PFSK-1 (cell line): Measurements from ENCODE around the gene NME7.

Experiments
- POLR2AphosphoS5 ChIP-seq: IDR thresholded peaks from 2 replicates; pipeline ENCODE4 v1.6.1; 2012; ENCODE audit warnings: low read depth, mild to moderate bottlenecking, control low read depth, low read length, moderate library complexity
- REST ChIP-seq, 2 experiments: IDR thresholded peaks; 2 replicates each; pipeline versions ENCODE4 v1.6.1 to v1.8.0; 2011 to 2012; ENCODE audit warnings: low read depth in 2 of 2, low read length in 2 of 2, control low read depth in 1 of 2, inconsistent platforms in 1 of 2, mild to moderate bottlenecking in 1 of 2, moderate library complexity in 1 of 2; ENCODE audit not compliant: insufficient read depth in 1 of 2
- SIN3A ChIP-seq: IDR thresholded peaks from 2 replicates; pipeline ENCODE4 v1.6.1; 2012; ENCODE audit warnings: mild to moderate bottlenecking, low read length, moderate library complexity, borderline replicate concordance; ENCODE audit not compliant: insufficient read depth
- TAF1 ChIP-seq: IDR thresholded peaks from 2 replicates; pipeline ENCODE4 v1.6.1; 2012; ENCODE audit warnings: low read length, control low read depth, borderline replicate concordance; ENCODE audit not compliant: insufficient read depth

GRCh38 chr1:169132512-169133227 lies 234.9 kb downstream of the NME7 start:
- TF ChIP-seq REST (IDR thresholded peaks at IDR 0.05; ENCODE audit: insufficient read depth in 1 of 2, low read depth in 2 of 2, low read length in 2 of 2): no peak
- TF ChIP-seq POLR2AphosphoS5: no peak
- TF ChIP-seq TAF1: no peak
- TF ChIP-seq SIN3A: no peak
